Endothelial cell of umbilical vein (primary cell): Measurements from ENCODE around the gene BASP1. TPM values are rescaled to one million over a fixed set of nuclear protein-coding genes. Genes with fewer than 3 reads are reported as not detected.

Source experiments
- BruUV-seq: library from RNA; stranded (reverse); fragments of 400-500 nt; replicated peaks from 2 replicates; lab custom pipeline; 2021; lab: Mats Ljungman, UMichigan
- CTCF ChIA-PET: fragments of 300-600, 350-600 bp; sonication (Branson Sonifier 250); formaldehyde crosslinking; loops from one replicate; lab custom pipeline; 2021; ENCODE audit warnings: antibody characterized with exemption, inconsistent platforms; lab: Charles Lee
- POLR2A ChIA-PET: fragments of 300-600, 350-600 bp; sonication (Branson Sonifier 250); formaldehyde crosslinking; loops from one replicate; lab custom pipeline; 2021; ENCODE audit warnings: antibody characterized with exemption, inconsistent platforms; lab: Charles Lee
- DNase-seq: peaks from one replicate; pipeline ENCODE4 v3.0.0-alpha.2; 2011; ENCODE audit warnings: low read depth, low spot score
- FAIRE-seq: peaks from 2 replicates; lab custom pipeline; 2011; peaks lifted over from hg19 to GRCh38; lab: Jason Lieb, UNC
- H2AFZ ChIP-seq: 2 replicates; pipeline ENCODE4 v1.6.0; 2012; ENCODE audit warnings: low read depth, low read length, control low read depth, inconsistent platforms
- H3K27ac ChIP-seq: 2 replicates; pipeline ENCODE4 v1.5.1; 2011; ENCODE audit warnings: low read depth, mild to moderate bottlenecking, control low read depth, low read length, moderate library complexity; ENCODE audit not compliant: insufficient read depth
- H3K27me3 ChIP-seq, 2 experiments: 2 replicates each; pipeline versions ENCODE4 v1.6.0 to v1.6.1; 2011; ENCODE audit warnings: low read length in 2 of 2, mixed read lengths in 1 of 2; ENCODE audit not compliant: control insufficient read depth in 2 of 2, insufficient read depth in 2 of 2
- H3K36me3 ChIP-seq, 2 experiments: 2 replicates in 1 of 2; 3 replicates in 1 of 2; pipeline ENCODE4 v1.5.1; 2011; ENCODE audit warnings: low read length in 2 of 2, mild to moderate bottlenecking in 1 of 2, moderate library complexity in 1 of 2; ENCODE audit not compliant: control insufficient read depth in 2 of 2, insufficient read depth in 2 of 2; ENCODE audit errors: extremely low read depth in 1 of 2
- H3K4me1 ChIP-seq: 3 replicates; pipeline ENCODE4 v1.5.1; 2011; ENCODE audit warnings: mild to moderate bottlenecking, low read length; ENCODE audit not compliant: control insufficient read depth, insufficient read depth; ENCODE audit errors: extremely low read depth
- H3K4me2 ChIP-seq: 2 replicates; pipeline ENCODE4 v1.6.1; 2011; ENCODE audit warnings: low read length, control low read depth, mixed read lengths; ENCODE audit not compliant: insufficient read depth
- H3K4me3 ChIP-seq, 3 experiments: fragments of 200-600 bp in 1 of 3; sonication (generic), shearing (Covaris generic) in 1 of 3; replicated peaks in 1 of 3; 2 replicates each; pipeline ENCODE4 v1.5.1; 2011 to 2016; ENCODE audit warnings: control low read depth in 3 of 3, low read length in 3 of 3, mild to moderate bottlenecking in 2 of 3, inconsistent platforms in 1 of 3, low read depth in 1 of 3, moderate library complexity in 1 of 3; ENCODE audit not compliant: insufficient read depth in 1 of 3
- H3K79me2 ChIP-seq: 2 replicates; pipeline ENCODE4 v1.6.0; 2012; ENCODE audit warnings: low read length, inconsistent platforms; ENCODE audit not compliant: control insufficient read depth, insufficient read depth
- H3K9ac ChIP-seq: replicated peaks from 2 replicates; pipeline ENCODE3; 2011; ENCODE audit warnings: low read length, control low read depth; ENCODE audit not compliant: insufficient read depth; ENCODE audit errors: extremely low read depth
- H3K9me1 ChIP-seq: replicated peaks from 3 replicates; pipeline ENCODE4 v1.6.0; 2011; ENCODE audit warnings: mild to moderate bottlenecking, low read length; ENCODE audit not compliant: control insufficient read depth, insufficient read depth; ENCODE audit errors: extremely low read depth
- H3K9me3 ChIP-seq: replicated peaks from 2 replicates; pipeline ENCODE4 v1.5.1; 2012; ENCODE audit warnings: low read length, inconsistent platforms; ENCODE audit not compliant: control insufficient read depth, insufficient read depth
- H4K20me1 ChIP-seq: replicated peaks from 2 replicates; pipeline ENCODE3; 2011; ENCODE audit warnings: mild to moderate bottlenecking, low read length; ENCODE audit not compliant: control insufficient read depth, insufficient read depth; ENCODE audit errors: extremely low read depth
- FOS ChIP-seq: IDR thresholded peaks from 2 replicates; pipeline ENCODE4 v1.6.1; 2011; ENCODE audit warnings: mild to moderate bottlenecking, low read length, moderate library complexity, borderline replicate concordance; ENCODE audit not compliant: insufficient read depth
- GATA2 ChIP-seq: IDR thresholded peaks from 2 replicates; pipeline ENCODE4 v1.7.0; 2011; ENCODE audit warnings: low read depth, mild to moderate bottlenecking, moderate library complexity, mixed read lengths, low read length; ENCODE audit not compliant: insufficient read length, insufficient read depth
- JUN ChIP-seq: IDR thresholded peaks from 2 replicates; pipeline ENCODE4 v1.6.1; 2011; ENCODE audit warnings: borderline replicate concordance, low read depth; ENCODE audit not compliant: insufficient read length, insufficient read depth
- MYC ChIP-seq: IDR thresholded peaks from one replicate; pipeline ENCODE4 v1.6.1; 2011; ENCODE audit warnings: mild to moderate bottlenecking, low read depth, low read length
- POLR2A ChIP-seq: IDR thresholded peaks from 2 replicates; pipeline ENCODE4 v1.6.1; 2012; ENCODE audit warnings: low read depth, mild to moderate bottlenecking, control low read depth, low read length
- POLR2AphosphoS5 ChIP-seq: IDR thresholded peaks from 2 replicates; pipeline ENCODE4 v1.6.1; 2012; ENCODE audit warnings: low read depth, mild to moderate bottlenecking, control low read depth, low read length, moderate library complexity; ENCODE audit not compliant: insufficient read depth
- dilution Hi-C: fragments of 300-500 bp; cut with MboI; formaldehyde crosslinking; loops from one replicate; pipeline ENCODE4 v1.15.0; 2019; ENCODE audit warnings: low sequenced_read_pairs; ENCODE audit not compliant: extremely low pct_ligation_motif_present
- intact Hi-C: fragments of 100-400 bp; cut with micrococcal nuclease; formaldehyde crosslinking; loops from one replicate; pipeline ENCODE4 v1.10.0; 2022
- polyA plus RNA-seq, 4 experiments: library from polyadenylated mRNA; depleted of rRNA in 3 of 4; stranded (reverse) in 3 of 4; unstranded in 1 of 4; fragments of >200 nt; gene quantifications; 2 replicates each; pipeline versions ENCODE4 v1.2.1 to v1.2.3, GENCODE V29; 2011 to 2012; ENCODE audit warnings: missing spikeins in 1 of 4
- total RNA-seq: library from RNA; stranded (reverse); gene quantifications from 2 replicates; pipeline ENCODE4 v1.2.3, GENCODE V29; 2021
- TF ChIP-seq, protein P1 (sequence below): IDR thresholded peaks from 2 replicates; pipeline ENCODE4 v1.6.1; 2011; ENCODE audit not compliant: insufficient read depth, insufficient read length

The BASP1 gene
- total and polyA plus RNA-seq, 2 donors (not counting 3 experiments of a cell fraction or from before 2014, with no cell fraction given) = 69.4 to 79.3 TPM

DNA sequence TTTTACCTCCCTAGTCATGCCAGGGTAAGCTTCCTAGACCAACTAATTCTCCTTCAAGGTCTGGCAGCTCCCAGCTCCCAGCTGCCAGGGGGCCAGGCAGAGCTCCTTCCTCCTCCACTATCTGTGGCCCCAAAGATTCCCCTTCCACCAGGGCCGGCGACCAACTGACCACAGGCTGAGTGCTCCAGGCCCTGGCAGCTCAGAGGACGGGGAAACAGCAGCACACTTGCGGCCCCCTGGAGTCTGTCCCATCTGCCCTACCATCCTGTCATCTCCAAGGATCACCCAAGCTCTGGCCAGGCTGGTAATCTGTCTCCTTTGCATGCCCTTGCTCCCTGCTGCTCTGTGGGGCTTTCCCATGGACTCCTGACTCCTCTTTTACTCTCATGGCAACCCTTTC is 31.2 kb upstream of the BASP1 start:
- H2AFZ ChIP-seq = no peak overlapping the region
- H3K27me3 ChIP-seq = no peaks in the 10 kb centered on the region
- H3K9me3 ChIP-seq = no peaks in the 10 kb centered on the region
- DNase-seq (no peak), FAIRE-seq (no peak)
- no peaks in the 10 kb centered on the region for H3K36me3 ChIP-seq
- H3K79me2 ChIP-seq = no peaks in the 10 kb centered on the region
- H3K4me1 ChIP-seq = peaks cover 23% of the 10 kb centered on the region
- H3K27ac ChIP-seq = no peak overlapping the region
- H3K4me3 ChIP-seq = no peak overlapping the region
- H4K20me1 ChIP-seq = no peaks in the 10 kb centered on the region
- H3K4me2 ChIP-seq = no peak overlapping the region
- TF ChIP-seq, protein P1, sequence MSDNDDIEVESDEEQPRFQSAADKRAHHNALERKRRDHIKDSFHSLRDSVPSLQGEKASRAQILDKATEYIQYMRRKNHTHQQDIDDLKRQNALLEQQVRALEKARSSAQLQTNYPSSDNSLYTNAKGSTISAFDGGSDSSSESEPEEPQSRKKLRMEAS = no peak
- TF ChIP-seq JUN = no peak
- TF ChIP-seq GATA2 = no peak
- TF ChIP-seq POLR2AphosphoS5 = no peak
- TF ChIP-seq FOS = no peak
- no peak for TF ChIP-seq MYC
- H3K9me1 ChIP-seq = no peaks in the 10 kb centered on the region
- ChIA-PET POLR2A (no interaction called here), CTCF (interaction anchor here (0.7 to 1.5 kb wide), 4 partner anchors 17 to 377 kb away, joined by 3 read pairs; no protein-coding TSS in a partner anchor)
- dilution Hi-C loops (loop anchor here (25.0 kb wide), 3 partner anchors 274 to 499 kb away; no protein-coding TSS in a partner anchor), intact Hi-C loops (loop anchor here (5.0 kb wide), 2 partner anchors 194 to 269 kb away; no protein-coding TSS in a partner anchor)
- no peak overlapping the region for H3K9ac ChIP-seq
- no TSS peak for BruUV-seq

DNA sequence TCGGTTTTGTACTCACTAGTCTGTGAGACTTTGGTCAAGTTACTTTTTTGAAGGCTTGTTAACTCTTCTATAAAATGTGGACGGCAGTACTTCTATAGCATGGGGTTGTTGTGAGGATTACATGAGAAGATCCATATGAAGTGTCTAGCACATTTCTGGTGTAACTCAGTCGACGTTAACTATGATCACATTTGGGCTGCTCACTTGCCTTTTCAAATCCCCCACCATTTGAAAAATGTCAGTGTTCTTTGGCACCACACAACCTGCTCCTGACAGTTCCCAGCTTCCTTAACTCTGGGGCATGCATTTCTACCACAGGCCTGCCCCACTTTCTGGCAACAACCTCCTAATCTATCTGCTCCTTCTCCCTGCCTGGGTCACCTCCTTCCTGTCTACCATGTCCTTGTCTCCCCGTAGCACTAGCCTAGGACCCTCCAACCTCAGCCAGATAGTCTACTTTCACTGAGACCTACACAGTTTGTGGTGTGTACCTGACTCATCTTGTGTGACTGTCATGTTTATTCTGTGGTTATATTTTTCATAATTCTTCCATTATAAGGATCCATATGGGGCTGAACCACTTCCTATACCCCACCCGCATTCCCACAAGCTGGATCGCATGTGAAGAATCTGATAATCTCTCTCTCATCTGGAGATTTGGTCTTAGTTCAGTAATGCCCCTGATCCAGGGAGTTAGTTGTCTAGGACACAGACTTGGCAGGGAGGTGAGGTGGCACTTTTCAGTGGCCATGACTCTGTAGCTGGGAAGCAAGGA is 30.2 kb upstream of the BASP1 start:
- no peak for FAIRE-seq
- no peak for DNase-seq

More for the DNA sequence above, 30.2 kb upstream of the BASP1 start:
- Histone ChIP-seq H3K36me3 (no peaks in the 10 kb centered on the region), H2AFZ (no peak overlapping the region), H3K4me1 (peaks cover 23% of the 10 kb centered on the region), H3K27me3 (no peaks in the 10 kb centered on the region), H3K9me1 (no peaks in the 10 kb centered on the region), H3K9ac (no peak overlapping the region), H3K4me2 (no peak overlapping the region), H3K27ac (no peak overlapping the region), H3K9me3 (no peaks in the 10 kb centered on the region), H3K4me3 (no peak overlapping the region), H4K20me1 (no peaks in the 10 kb centered on the region), H3K79me2 (no peaks in the 10 kb centered on the region)
- CTCF ChIA-PET = interaction anchor here (1.5 to 4.9 kb wide), 4 partner anchors 18 to 393 kb away, joined by 3 to 194 read pairs (median 144); no protein-coding TSS in a partner anchor
- TF ChIP-seq JUN = no peak
- TF ChIP-seq, protein P1 = no peak
- no peak for TF ChIP-seq POLR2A
- dilution Hi-C loops = loop anchor here (25.0 kb wide), 3 partner anchors 275 to 500 kb away; no protein-coding TSS in a partner anchor
- BruUV-seq = no TSS peak
- intact Hi-C loops = loop anchor here (5.0 kb wide), 2 partner anchors 195 to 270 kb away; no protein-coding TSS in a partner anchor
- POLR2A ChIA-PET = no interaction called here
